Measurements from ENCODE around the gene SDK1. TPM values are rescaled to one million over a fixed set of nuclear protein-coding genes. Genes with fewer than 3 reads are reported as not detected.

SDK1 gene
- polyA plus RNA-seq, 2 donors, result 0.33 to 0.47 TPM

DNA sequence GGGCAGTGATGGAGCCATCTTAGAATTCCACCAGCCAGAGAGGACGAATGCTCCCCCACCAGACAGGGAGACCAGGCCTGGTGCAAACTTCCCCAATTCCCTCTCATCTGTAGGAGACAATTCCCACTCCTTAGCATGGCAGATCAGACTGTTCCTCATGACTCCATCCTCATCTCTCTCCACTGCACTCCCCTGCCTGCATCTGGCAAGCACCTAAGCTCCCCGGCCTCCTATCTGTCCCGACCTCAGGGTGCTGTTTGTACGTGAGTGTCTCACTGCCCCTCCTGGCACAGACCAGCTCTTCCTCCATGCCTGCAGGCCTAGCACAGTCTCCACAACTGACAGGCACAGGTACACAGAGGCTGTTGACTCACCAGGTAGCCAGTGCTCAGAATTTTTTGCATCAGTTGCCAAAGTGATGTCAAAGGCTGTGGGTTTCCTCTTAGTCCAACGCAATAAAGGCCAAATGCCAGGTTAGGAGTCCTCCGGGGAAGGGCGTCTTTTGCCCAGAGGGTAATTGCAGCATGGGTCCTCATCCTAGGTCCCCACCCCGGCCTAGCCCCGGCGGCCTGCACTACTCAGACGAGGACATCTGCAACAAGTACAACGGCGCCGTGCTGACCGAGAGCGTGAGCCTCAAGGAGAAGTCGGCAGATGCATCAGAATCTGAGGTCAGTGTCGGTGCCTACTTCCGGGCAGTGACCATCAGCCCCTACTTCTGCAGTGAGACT, 944.2 kb downstream of the SDK1 start:
- H3K27ac ChIP-seq (ENCODE audit: low read depth in 2 of 2, low read length in 1 of 2), result no peak overlapping the region
- no peak overlapping the region for H3K4me3 ChIP-seq (ENCODE audit: low read depth in 1 of 2, low read length in 2 of 2)
- peaks cover 10 to 13% of the 10 kb centered on the region in 2 donors for H3K9me3 ChIP-seq (ENCODE audit: control insufficient read depth in 2 of 2, insufficient read depth in 1 of 2, low read depth in 1 of 2, low read length in 1 of 2)
- no peaks in the 10 kb centered on the region for H3K4me1 ChIP-seq (ENCODE audit: control insufficient read depth in 2 of 2, insufficient read depth in 2 of 2, low read length in 1 of 2)
- 92 to 93% methylated on average over 19 of the region's 19 CpGs for WGBS, 2 donors
- peaks cover 0 to 3% of the 10 kb centered on the region in 2 donors for H3K36me3 ChIP-seq (ENCODE audit: control insufficient read depth in 2 of 2, insufficient read depth in 2 of 2, low read length in 1 of 2)
- no peaks in the 10 kb centered on the region for H3K27me3 ChIP-seq (ENCODE audit: control insufficient read depth in 1 of 2, insufficient read depth in 2 of 2, low read length in 2 of 2)

DNA sequence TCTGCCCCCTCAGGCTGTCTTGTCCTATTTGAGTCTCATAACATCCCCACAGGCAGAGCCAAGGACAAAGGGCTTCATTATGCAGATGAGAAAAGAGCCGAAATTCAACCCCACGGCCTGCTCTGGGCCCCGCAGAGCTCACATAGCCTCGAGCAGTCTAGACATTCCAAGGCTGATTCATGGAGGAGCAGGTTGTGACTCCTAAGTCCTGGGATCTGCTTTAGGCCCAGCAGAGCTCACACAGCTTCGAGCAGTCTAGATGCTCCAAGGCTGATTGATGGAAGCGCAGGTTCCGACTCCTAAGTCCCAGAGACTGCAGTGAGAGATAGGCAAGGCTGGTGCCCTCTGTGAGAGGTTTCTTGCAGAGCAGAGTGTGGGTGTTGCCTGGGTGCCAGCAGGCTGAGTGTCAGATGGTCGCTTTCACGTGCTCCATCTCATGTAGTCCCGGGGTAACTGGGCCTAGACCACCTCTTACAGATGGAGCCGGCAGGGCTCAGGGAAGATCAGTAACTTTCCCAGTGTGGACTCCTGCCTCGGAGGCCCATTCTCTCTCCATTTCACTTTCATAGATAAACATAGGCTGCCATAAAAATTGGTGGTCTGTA, 944.9 kb downstream of the SDK1 start:
- no peak overlapping the region for H3K4me3 ChIP-seq (ENCODE audit: low read depth in 1 of 2, low read length in 2 of 2)
- 84 to 86% methylated on average over 12 of the region's 12 CpGs for WGBS, 2 donors
- no peaks in the 10 kb centered on the region for H3K27me3 ChIP-seq (ENCODE audit: control insufficient read depth in 1 of 2, insufficient read depth in 2 of 2, low read length in 2 of 2)
- peaks cover 10 to 13% of the 10 kb centered on the region in 2 donors for H3K9me3 ChIP-seq (ENCODE audit: control insufficient read depth in 2 of 2, insufficient read depth in 1 of 2, low read depth in 1 of 2, low read length in 1 of 2)
- no peak overlapping the region for H3K27ac ChIP-seq (ENCODE audit: low read depth in 2 of 2, low read length in 1 of 2)
- peaks cover 0 to 3% of the 10 kb centered on the region in 2 donors for H3K36me3 ChIP-seq (ENCODE audit: control insufficient read depth in 2 of 2, insufficient read depth in 2 of 2, low read length in 1 of 2)
- no peaks in the 10 kb centered on the region for H3K4me1 ChIP-seq (ENCODE audit: control insufficient read depth in 2 of 2, insufficient read depth in 2 of 2, low read length in 1 of 2)

GRCh38 chr7:4246536-4246935, 945.5 kb downstream of the SDK1 start:
- Histone ChIP-seq H3K36me3 (ENCODE audit: control insufficient read depth in 2 of 2, insufficient read depth in 2 of 2, low read length in 1 of 2) (peaks cover 0 to 2% of the 10 kb centered on the region in 2 donors), H3K27ac (ENCODE audit: low read depth in 2 of 2, low read length in 1 of 2) (no peak overlapping the region), H3K27me3 (ENCODE audit: control insufficient read depth in 1 of 2, insufficient read depth in 2 of 2, low read length in 2 of 2) (no peaks in the 10 kb centered on the region), H3K4me1 (ENCODE audit: control insufficient read depth in 2 of 2, insufficient read depth in 2 of 2, low read length in 1 of 2) (no peaks in the 10 kb centered on the region), H3K9me3 (ENCODE audit: control insufficient read depth in 2 of 2, insufficient read depth in 1 of 2, low read depth in 1 of 2, low read length in 1 of 2) (peaks cover 10 to 13% of the 10 kb centered on the region in 2 donors), H3K4me3 (ENCODE audit: low read depth in 1 of 2, low read length in 2 of 2) (no peak overlapping the region)
- 86 to 88% methylated on average over 11 of the region's 11 CpGs for WGBS, 2 donors

DNA sequence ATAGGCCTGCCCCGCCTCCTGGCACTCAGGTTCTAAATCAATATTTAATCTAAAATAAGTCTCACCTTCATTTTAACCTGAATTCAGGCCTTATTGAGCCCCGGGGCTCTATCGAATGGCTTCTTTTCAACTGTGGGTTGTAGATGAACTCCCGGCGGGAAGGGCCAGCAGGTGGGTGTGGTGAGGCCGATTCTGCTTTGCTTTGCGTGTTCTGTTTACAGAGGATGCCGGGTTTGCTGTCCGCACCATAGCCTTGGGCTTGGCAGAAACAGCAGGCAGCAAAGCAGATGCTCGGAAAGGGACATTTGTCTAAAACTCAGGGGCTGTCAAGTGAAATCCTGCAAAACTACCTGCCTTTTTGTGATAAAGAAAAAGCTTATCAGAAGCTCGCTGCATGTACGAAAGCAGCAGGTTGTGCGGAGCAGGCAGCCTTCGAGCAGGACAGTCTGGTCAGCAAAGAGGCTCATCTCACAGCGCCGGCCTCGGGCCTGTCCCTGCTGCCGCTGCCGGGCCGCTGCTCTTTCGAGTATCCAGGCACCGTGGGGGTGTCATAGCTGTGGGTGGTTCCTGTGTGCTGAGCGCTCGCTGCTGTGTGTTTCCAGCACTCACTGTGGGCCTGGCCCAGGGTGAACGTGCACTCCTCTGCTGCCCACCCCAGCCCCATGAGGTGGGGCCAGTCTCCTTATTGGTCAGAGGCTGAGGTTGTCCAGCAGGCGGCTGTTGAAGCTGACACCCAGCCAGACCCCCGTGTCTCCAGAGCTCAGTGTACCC, 946.2 kb downstream of the SDK1 start:
- Histone ChIP-seq H3K27ac (ENCODE audit: low read depth in 2 of 2, low read length in 1 of 2) (no peak overlapping the region), H3K9me3 (ENCODE audit: control insufficient read depth in 2 of 2, insufficient read depth in 1 of 2, low read depth in 1 of 2, low read length in 1 of 2) (peaks cover 10 to 13% of the 10 kb centered on the region in 2 donors), H3K4me3 (ENCODE audit: low read depth in 1 of 2, low read length in 2 of 2) (no peak overlapping the region), H3K36me3 (ENCODE audit: control insufficient read depth in 2 of 2, insufficient read depth in 2 of 2, low read length in 1 of 2) (no peaks in the 10 kb centered on the region), H3K4me1 (ENCODE audit: control insufficient read depth in 2 of 2, insufficient read depth in 2 of 2, low read length in 1 of 2) (no peaks in the 10 kb centered on the region), H3K27me3 (ENCODE audit: control insufficient read depth in 1 of 2, insufficient read depth in 2 of 2, low read length in 2 of 2) (no peaks in the 10 kb centered on the region)
- WGBS, 2 donors, result 74 to 75% methylated on average over 27 of the region's 27 CpGs

DNA sequence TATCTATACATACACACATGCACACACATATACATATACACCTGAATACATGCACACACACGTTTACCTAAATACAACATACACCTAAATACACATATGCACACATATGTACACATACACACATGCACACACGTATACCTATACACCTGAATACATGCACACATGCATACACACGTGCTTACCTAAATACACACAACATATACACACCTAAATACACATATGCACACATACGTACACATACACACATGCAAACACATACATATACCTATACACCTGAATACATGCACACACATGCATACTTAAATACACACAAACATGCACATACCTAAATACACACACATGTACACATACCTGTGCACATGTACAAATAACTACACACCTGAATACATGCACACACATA, 947.2 kb downstream of the SDK1 start:
- 77 to 81% methylated on average over 4 of the region's 4 CpGs for WGBS, 2 donors
- Histone ChIP-seq H3K4me1 (ENCODE audit: control insufficient read depth in 2 of 2, insufficient read depth in 2 of 2, low read length in 1 of 2) (no peaks in the 10 kb centered on the region), H3K4me3 (ENCODE audit: low read depth in 1 of 2, low read length in 2 of 2) (no peak overlapping the region), H3K27me3 (ENCODE audit: control insufficient read depth in 1 of 2, insufficient read depth in 2 of 2, low read length in 2 of 2) (no peaks in the 10 kb centered on the region), H3K9me3 (ENCODE audit: control insufficient read depth in 2 of 2, insufficient read depth in 1 of 2, low read depth in 1 of 2, low read length in 1 of 2) (peaks cover 10% of the 10 kb centered on the region in 2 donors), H3K27ac (ENCODE audit: low read depth in 2 of 2, low read length in 1 of 2) (no peak overlapping the region), H3K36me3 (ENCODE audit: control insufficient read depth in 2 of 2, insufficient read depth in 2 of 2, low read length in 1 of 2) (no peaks in the 10 kb centered on the region)

DNA sequence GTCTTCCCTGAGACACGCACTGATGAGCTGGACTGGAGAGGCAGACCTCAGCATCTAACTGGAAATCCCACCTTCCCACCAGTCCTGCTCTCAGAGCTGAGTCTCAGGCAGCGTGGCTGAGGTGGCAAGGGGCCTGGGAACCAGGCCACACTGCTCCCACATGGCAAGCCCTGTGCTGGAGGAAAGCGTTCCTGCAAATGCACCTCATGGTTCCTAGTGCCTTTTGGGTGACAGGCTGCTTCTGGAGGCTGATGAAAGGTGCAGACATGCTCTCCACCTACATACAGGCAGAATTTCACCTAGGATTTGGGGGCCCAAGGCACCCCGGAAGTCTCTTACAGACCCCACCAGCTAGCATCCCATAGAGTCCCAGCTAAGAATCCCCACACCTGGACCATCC, 948.2 kb downstream of the SDK1 start:
- peaks cover 7 to 10% of the 10 kb centered on the region in 2 donors for H3K9me3 ChIP-seq (ENCODE audit: control insufficient read depth in 2 of 2, insufficient read depth in 1 of 2, low read depth in 1 of 2, low read length in 1 of 2)
- no peak overlapping the region for H3K4me3 ChIP-seq (ENCODE audit: low read depth in 1 of 2, low read length in 2 of 2)
- no peak overlapping the region for H3K27ac ChIP-seq (ENCODE audit: low read depth in 2 of 2, low read length in 1 of 2)
- no peaks in the 10 kb centered on the region for H3K27me3 ChIP-seq (ENCODE audit: control insufficient read depth in 1 of 2, insufficient read depth in 2 of 2, low read length in 2 of 2)
- H3K4me1 ChIP-seq (ENCODE audit: control insufficient read depth in 2 of 2, insufficient read depth in 2 of 2, low read length in 1 of 2), result no peaks in the 10 kb centered on the region
- H3K36me3 ChIP-seq (ENCODE audit: control insufficient read depth in 2 of 2, insufficient read depth in 2 of 2, low read length in 1 of 2), result no peaks in the 10 kb centered on the region
- WGBS, 2 donors, result 90 to 91% methylated on average over 4 of the region's 4 CpGs

DNA sequence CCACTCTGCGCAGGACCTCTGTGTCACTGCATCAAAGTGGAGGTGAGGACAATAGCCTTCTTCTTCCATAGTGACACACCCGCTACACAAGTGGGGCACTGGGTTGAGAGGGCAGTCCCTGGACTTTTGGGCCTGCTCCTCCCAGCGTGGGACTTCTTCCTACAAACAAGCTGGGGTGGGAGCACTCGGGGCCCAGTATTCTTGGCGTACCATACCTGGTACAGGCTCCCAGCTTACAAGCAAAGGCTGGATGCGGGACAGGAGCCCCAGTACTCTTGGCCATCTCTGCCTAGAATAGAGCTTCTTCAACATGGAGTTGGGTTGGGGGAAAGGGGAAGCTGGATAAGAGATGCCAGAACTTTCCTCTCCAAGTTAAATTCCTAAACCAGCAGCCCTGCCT, 954.3 kb downstream of the SDK1 start:
- WGBS, 2 donors, result 92 to 95% methylated on average over 6 of the region's 6 CpGs
- Histone ChIP-seq H3K4me1 (ENCODE audit: control insufficient read depth in 2 of 2, insufficient read depth in 2 of 2, low read length in 1 of 2) (no peaks in the 10 kb centered on the region), H3K9me3 (ENCODE audit: control insufficient read depth in 2 of 2, insufficient read depth in 1 of 2, low read depth in 1 of 2, low read length in 1 of 2) (peaks cover 0 to 3% of the 10 kb centered on the region in 2 donors), H3K27ac (ENCODE audit: low read depth in 2 of 2, low read length in 1 of 2) (no peak overlapping the region), H3K27me3 (ENCODE audit: control insufficient read depth in 1 of 2, insufficient read depth in 2 of 2, low read length in 2 of 2) (no peaks in the 10 kb centered on the region), H3K4me3 (ENCODE audit: low read depth in 1 of 2, low read length in 2 of 2) (no peak overlapping the region), H3K36me3 (ENCODE audit: control insufficient read depth in 2 of 2, insufficient read depth in 2 of 2, low read length in 1 of 2) (no peaks in the 10 kb centered on the region)

GRCh38 chr7:4256286-4256685, 955.2 kb downstream of the SDK1 start:
- peaks cover 0 to 3% of the 10 kb centered on the region in 2 donors for H3K9me3 ChIP-seq (ENCODE audit: control insufficient read depth in 2 of 2, insufficient read depth in 1 of 2, low read depth in 1 of 2, low read length in 1 of 2)
- no peak overlapping the region for H3K4me3 ChIP-seq (ENCODE audit: low read depth in 1 of 2, low read length in 2 of 2)
- 67% methylated on average over 8 of the region's 8 CpGs for WGBS, 2 donors
- H3K36me3 ChIP-seq (ENCODE audit: control insufficient read depth in 2 of 2, insufficient read depth in 2 of 2, low read length in 1 of 2), result no peaks in the 10 kb centered on the region
- no peak overlapping the region for H3K27ac ChIP-seq (ENCODE audit: low read depth in 2 of 2, low read length in 1 of 2)
- H3K27me3 ChIP-seq (ENCODE audit: control insufficient read depth in 1 of 2, insufficient read depth in 2 of 2, low read length in 2 of 2), result no peaks in the 10 kb centered on the region
- no peaks in the 10 kb centered on the region for H3K4me1 ChIP-seq (ENCODE audit: control insufficient read depth in 2 of 2, insufficient read depth in 2 of 2, low read length in 1 of 2)

DNA sequence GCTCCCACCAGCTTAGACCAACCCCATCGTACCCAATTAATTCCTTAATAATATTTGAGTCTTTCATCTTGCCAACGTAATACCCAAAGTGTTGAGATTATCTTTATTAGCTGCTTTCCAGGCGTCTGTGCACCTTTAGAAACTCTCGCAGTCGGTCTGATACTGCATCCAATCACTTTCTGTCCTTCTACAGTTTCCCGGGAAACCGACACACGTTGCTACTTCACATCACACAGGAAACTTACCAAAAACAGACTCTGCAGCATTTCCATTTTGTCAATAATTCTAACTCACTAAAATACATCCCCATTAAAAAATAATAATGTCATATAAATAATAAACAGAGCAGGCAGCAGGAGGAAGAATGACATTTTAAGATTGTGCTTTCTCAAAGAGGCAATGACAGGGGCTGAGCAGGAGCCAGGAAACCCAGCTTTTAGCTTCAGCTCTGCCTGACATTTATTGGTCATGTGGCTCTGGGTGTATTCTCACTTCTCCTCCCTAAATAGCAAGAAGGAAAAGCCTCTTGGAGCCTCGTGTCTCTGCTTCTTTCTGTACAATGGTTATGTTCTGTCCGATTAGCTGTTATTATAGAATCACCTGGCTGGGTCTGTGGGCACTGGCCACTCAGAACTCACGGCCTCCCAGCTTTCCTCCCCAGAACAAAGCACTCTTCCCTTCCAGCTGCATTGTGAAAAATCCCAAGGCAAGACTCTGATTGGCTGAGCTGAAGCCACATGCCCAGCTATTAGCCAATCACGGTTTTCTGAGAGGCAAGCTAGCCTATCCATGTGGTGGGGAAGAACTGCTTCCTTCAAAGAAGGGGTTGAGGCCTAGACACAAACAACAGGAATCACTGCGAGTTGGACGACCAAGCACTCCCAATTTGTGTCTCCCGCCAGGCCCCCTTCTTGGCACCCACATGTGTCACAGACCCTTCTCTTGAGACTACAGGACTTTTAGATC, 956.4 kb downstream of the SDK1 start:
- Histone ChIP-seq H3K36me3 (ENCODE audit: control insufficient read depth in 2 of 2, insufficient read depth in 2 of 2, low read length in 1 of 2) (no peaks in the 10 kb centered on the region), H3K4me1 (ENCODE audit: control insufficient read depth in 2 of 2, insufficient read depth in 2 of 2, low read length in 1 of 2) (no peaks in the 10 kb centered on the region), H3K9me3 (ENCODE audit: control insufficient read depth in 2 of 2, insufficient read depth in 1 of 2, low read depth in 1 of 2, low read length in 1 of 2) (peaks cover 0 to 3% of the 10 kb centered on the region in 2 donors), H3K27ac (ENCODE audit: low read depth in 2 of 2, low read length in 1 of 2) (no peak overlapping the region), H3K4me3 (ENCODE audit: low read depth in 1 of 2, low read length in 2 of 2) (no peak overlapping the region), H3K27me3 (ENCODE audit: control insufficient read depth in 1 of 2, insufficient read depth in 2 of 2, low read length in 2 of 2) (no peaks in the 10 kb centered on the region)
- 79 to 81% methylated on average over 15 of the region's 15 CpGs for WGBS, 2 donors

All from esophagus (tissue), 2 donors.